Calu3 (cell line): Measurements from ENCODE around the gene TRAM1L1. TPM values are rescaled to one million over a fixed set of nuclear protein-coding genes. Genes with fewer than 3 reads are reported as not detected.

Experiments
- Bru-seq: library from RNA; stranded (reverse); fragments of 400-500 nt; gene quantifications from one replicate; lab custom pipeline; 2021; lab: Mats Ljungman, UMichigan
- BruChase-seq, 2 experiments: library from RNA; stranded (reverse); fragments of 400-500 nt; gene quantifications; one replicate each; lab custom pipeline; 2021; lab: Mats Ljungman, UMichigan
- BruUV-seq: library from RNA; stranded (reverse); fragments of 400-500 nt; replicated peaks from 2 replicates; lab custom pipeline; 2021; lab: Mats Ljungman, UMichigan
- CTCF ChIA-PET: fragments of 300-600 bp; sonication (Branson Sonifier 250); formaldehyde crosslinking; loops from one replicate; lab custom pipeline; 2022; ENCODE audit warnings: antibody characterized with exemption; lab: Charles Lee
- DNase-seq: peaks from one replicate; pipeline ENCODE4 v3.0.0; 2022
- H3K27ac Mint-ChIP-seq: one replicate; pipeline ENCODE4 v1.8.0; 2022; ENCODE audit warnings: mixed read lengths; ENCODE audit not compliant: unreplicated experiment
- H3K27me3 Mint-ChIP-seq: one replicate; pipeline ENCODE4 v1.8.0; 2022; ENCODE audit warnings: mixed read lengths; ENCODE audit not compliant: unreplicated experiment
- H3K36me3 Mint-ChIP-seq: one replicate; pipeline ENCODE4 v1.8.0; 2022; ENCODE audit warnings: mild to moderate bottlenecking, moderate library complexity, mixed read lengths; ENCODE audit not compliant: insufficient read depth, unreplicated experiment
- H3K4me1 Mint-ChIP-seq: one replicate; pipeline ENCODE4 v1.8.0; 2022; ENCODE audit warnings: mild to moderate bottlenecking, low read depth, mixed read lengths; ENCODE audit not compliant: unreplicated experiment
- H3K4me3 Mint-ChIP-seq: one replicate; pipeline ENCODE4 v1.8.0; 2022; ENCODE audit warnings: mild to moderate bottlenecking, low read depth, moderate library complexity, mixed read lengths; ENCODE audit not compliant: unreplicated experiment
- H3K9me3 Mint-ChIP-seq: one replicate; pipeline ENCODE4 v1.8.0; 2022; ENCODE audit warnings: low read depth, mixed read lengths; ENCODE audit not compliant: unreplicated experiment
- intact Hi-C: fragments of 100-400 bp; cut with micrococcal nuclease; formaldehyde crosslinking; loops from one replicate; pipeline ENCODE4 v1.10.0; 2022; ENCODE audit not compliant: unreplicated experiment
- long read RNA-seq: library from polyadenylated mRNA; stranded (forward); transcript quantifications from one replicate; pipeline ENCODE4 v2.0.0, GENCODE V29; 2022
- total RNA-seq: library from RNA; stranded (reverse); gene quantifications from 2 replicates; pipeline ENCODE4 v1.2.3, GENCODE V29; 2022
- TF ChIP-seq, protein P1 (sequence below): fragments of 200-600 bp; IDR thresholded peaks from one replicate; pipeline ENCODE4 v1.8.0; 2022; ENCODE audit warnings: antibody characterized with exemption; ENCODE audit not compliant: unreplicated experiment

The TRAM1L1 gene
- total RNA-seq (1.4 and 1.6 TPM in 2 replicates), Bru-seq, nascent RNA (percentile 43 among the genes with signal in this experiment), BruChase-seq, experiment 1, labeled RNA remaining after a 6-hour chase (percentile 58 among the genes with signal in this experiment), BruChase-seq, experiment 2, labeled RNA remaining after a 2-hour chase (percentile 57 among the genes with signal in this experiment)
- long read RNA-seq, transcript TRAM1L1-201 (1 exons, 2,023 nt): major isoform, 5 of 7 reads
- long read RNA-seq, partial matches to known transcripts: 0 of 7 reads
- long read RNA-seq, other reads (novel, unspliced or antisense): 2 of 7 reads

- Mint-ChIP-seq H3K27me3 (no peaks in the 10 kb centered on the region), H3K36me3 (peaks cover 9% of the 10 kb centered on the region), H3K4me3 (peak within 1 kb of the TSS; percentile 75), H3K9me3 (no peaks in the 10 kb centered on the region), H3K27ac (peak within 1 kb of the TSS; percentile 33), H3K4me1 (peaks cover 8% of the 10 kb centered on the region)
- BruUV-seq: no TSS peak
- CTCF ChIA-PET: no interaction called here
- intact Hi-C loops: no loop called here
- TF ChIP-seq, protein P1, sequence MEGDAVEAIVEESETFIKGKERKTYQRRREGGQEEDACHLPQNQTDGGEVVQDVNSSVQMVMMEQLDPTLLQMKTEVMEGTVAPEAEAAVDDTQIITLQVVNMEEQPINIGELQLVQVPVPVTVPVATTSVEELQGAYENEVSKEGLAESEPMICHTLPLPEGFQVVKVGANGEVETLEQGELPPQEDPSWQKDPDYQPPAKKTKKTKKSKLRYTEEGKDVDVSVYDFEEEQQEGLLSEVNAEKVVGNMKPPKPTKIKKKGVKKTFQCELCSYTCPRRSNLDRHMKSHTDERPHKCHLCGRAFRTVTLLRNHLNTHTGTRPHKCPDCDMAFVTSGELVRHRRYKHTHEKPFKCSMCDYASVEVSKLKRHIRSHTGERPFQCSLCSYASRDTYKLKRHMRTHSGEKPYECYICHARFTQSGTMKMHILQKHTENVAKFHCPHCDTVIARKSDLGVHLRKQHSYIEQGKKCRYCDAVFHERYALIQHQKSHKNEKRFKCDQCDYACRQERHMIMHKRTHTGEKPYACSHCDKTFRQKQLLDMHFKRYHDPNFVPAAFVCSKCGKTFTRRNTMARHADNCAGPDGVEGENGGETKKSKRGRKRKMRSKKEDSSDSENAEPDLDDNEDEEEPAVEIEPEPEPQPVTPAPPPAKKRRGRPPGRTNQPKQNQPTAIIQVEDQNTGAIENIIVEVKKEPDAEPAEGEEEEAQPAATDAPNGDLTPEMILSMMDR: no peak
- DNase-seq: peak; percentile 65
Observed at GRCh38 chr4:117084866-117085701, at the start of gene TRAM1L1. TSS of gene TRAM1L1 (minus strand) at chr4:117085576. CDS start at chr4:117085393, 183 bp downstream.

DNA sequence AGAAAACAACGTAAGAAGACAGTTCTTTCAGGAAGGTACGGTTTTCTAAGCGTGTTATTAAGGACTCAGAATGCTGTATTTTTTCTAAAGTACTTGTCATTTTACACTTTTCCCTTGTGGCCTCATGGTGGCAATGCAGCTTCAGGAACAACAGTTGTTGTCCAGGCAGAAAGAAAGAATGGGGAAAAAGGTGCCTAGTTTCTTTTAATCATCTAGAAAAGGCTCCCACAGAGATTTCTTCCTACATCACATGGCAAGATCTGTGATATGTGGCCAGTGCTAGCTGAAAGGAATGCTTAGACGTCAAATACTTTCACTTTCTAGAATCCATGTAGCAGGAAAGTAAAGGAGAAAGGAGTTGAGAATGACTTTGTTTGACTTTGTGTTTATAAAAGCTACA lies 49.0 kb upstream of the TRAM1L1 start:
- Mint-ChIP-seq H3K4me3 (no peak overlapping the region), H3K36me3 (no peaks in the 10 kb centered on the region), H3K4me1 (peaks cover 20% of the 10 kb centered on the region), H3K27me3 (no peaks in the 10 kb centered on the region), H3K9me3 (peaks cover 5% of the 10 kb centered on the region), H3K27ac (no peak overlapping the region)
- no TSS peak for BruUV-seq
- TF ChIP-seq, protein P1: peak; percentile 45
- intact Hi-C loops: loop anchor here (1.0 to 10.0 kb wide), 6 partner anchors 330 to 1136 kb away; partner anchors contain the start of gene NDST3
- DNase-seq: peak; percentile 41
- CTCF ChIA-PET: interaction anchor here (1.0 to 2.2 kb wide), 3 partner anchors 416 to 900 kb away, joined by 3 to 5 read pairs (median 3); no protein-coding TSS in a partner anchor

GRCh38 chr4:117096886-117097285 lies 11.5 kb upstream of the TRAM1L1 start:
- DNase-seq: no peak
- TF ChIP-seq, protein P1: no peak
- BruUV-seq: no TSS peak
- intact Hi-C loops: no loop called here
- H3K27ac Mint-ChIP-seq: no peak overlapping the region
- CTCF ChIA-PET: no interaction called here
- H3K4me3 Mint-ChIP-seq: no peak overlapping the region
- H3K9me3 Mint-ChIP-seq: no peaks in the 10 kb centered on the region
- H3K27me3 Mint-ChIP-seq: no peaks in the 10 kb centered on the region
- no peaks in the 10 kb centered on the region for H3K36me3 Mint-ChIP-seq
- no peaks in the 10 kb centered on the region for H3K4me1 Mint-ChIP-seq

DNA sequence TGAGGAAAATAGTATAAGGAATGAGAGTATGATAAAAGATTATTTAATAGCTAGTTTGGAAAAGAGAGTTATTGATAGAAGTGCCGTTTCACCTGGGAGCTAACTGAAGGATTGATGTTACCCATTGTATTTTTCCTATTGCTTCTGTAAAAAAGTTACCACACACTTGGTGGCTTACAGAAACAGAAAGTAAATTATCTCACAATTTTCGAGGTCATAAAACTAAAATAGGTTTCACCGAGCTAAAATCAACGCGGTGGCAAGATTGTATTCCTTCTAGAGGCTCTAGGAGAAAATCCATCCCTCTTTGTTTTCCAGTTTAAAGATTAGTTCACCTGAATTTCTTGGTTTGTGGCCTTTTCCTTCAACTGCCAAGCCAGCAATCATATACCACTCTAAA lies 11.1 kb upstream of the TRAM1L1 start:
- Mint-ChIP-seq H3K9me3 (no peaks in the 10 kb centered on the region), H3K27ac (no peak overlapping the region)
- CTCF ChIA-PET: interaction anchor here (0.5 kb wide), 1 partner anchor 365 kb away, joined by 3 read pairs; no protein-coding TSS in a partner anchor

More for the DNA sequence above, 11.1 kb upstream of the TRAM1L1 start:
- Mint-ChIP-seq H3K4me3 (no peak overlapping the region), H3K4me1 (no peaks in the 10 kb centered on the region), H3K36me3 (no peaks in the 10 kb centered on the region), H3K27me3 (no peaks in the 10 kb centered on the region)
- no TSS peak for BruUV-seq
- intact Hi-C loops: no loop called here
- DNase-seq: no peak
- TF ChIP-seq, protein P1: no peak
